ENCODE measurements around the gene MEG3. TPM values are rescaled to one million over a fixed set of nuclear protein-coding genes. Genes with fewer than 3 reads are reported as not detected.

Gene MEG3
- total RNA-seq, 2 donors from 2014 or later, result 5.3 to 15.3 TPM

DNA sequence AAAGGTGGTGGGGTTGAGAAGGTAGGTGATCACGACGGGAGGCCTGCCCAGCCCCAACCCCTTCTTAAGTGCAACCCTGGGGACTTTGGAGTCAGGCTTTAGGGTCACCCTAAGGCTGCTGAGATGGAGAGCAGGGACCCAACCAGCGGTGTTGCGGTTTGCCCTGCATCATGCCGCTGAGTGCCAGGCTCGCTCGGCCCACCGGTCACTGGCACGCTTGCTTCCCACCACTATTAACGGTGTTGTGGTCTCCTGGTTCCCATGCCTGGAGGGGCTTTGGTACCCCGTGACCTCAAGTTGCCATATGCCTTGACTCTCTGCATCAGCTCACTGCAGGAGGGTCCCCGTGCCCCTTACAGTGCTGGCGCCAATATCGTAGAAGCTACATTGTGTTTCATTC, 18.4 kb upstream of the MEG3 start:
- no peaks in the 10 kb centered on the region for H3K4me1 ChIP-seq (ENCODE audit: control insufficient read depth, insufficient read depth, low read length)
- H3K27ac Mint-ChIP-seq, result no peak overlapping the region
- WGBS, 2 experiments (ENCODE audit: insufficient coverage in 1 of 2, insufficient read length in 1 of 2), result 95% methylated on average over 9 to 14 of the region's 14 CpGs

DNA sequence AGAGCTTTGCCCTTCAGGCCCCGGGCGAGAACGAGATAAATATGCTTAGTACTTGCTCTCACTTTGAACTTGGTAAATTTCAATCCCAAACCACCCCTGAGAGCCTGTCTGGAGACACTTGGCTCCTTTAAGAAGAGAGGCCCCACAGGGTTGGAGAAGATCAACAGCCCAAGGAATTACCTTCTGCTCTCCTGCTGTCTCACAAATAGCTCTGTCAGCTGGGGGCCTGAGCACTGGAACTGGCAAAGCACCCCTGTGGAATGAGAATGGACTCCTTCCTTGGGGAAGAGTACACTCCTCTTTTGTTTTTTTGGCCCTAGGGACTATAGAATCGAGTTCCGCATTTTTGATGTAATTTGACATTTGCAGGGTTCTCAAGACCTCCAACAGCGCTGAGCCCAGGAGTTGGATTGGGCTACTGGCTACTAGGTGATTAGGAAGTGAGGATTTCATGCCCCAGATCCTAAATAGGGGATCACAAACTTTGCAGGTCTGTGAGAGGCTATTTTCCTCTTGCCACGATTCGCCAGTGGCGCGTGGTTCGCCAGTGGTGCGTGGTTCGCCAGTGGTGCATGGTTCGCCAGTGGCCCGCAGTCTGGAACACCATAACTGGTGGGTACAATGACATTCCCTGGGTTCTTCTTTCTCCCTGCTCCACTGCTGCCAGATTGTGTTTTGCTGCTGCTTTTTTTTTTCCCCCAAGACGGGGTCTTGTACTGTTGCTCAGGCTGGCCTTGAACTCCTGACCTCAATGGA, 17.8 kb upstream of the MEG3 start:
- Mint-ChIP-seq H3K27ac (no peak overlapping the region), H3K36me3 (ENCODE audit: low read depth) (peaks cover 4% of the 10 kb centered on the region), H3K4me1 (no peaks in the 10 kb centered on the region), H3K4me3 (no peak overlapping the region), H3K27me3 (ENCODE audit: insufficient read depth) (no peaks in the 10 kb centered on the region), H3K9me3 (peaks cover 58% of the 10 kb centered on the region)
- DNase-seq, result no peak
- WGBS, 2 experiments (ENCODE audit: insufficient coverage in 1 of 2, insufficient read length in 1 of 2), result 92 to 94% methylated on average over 14 to 16 of the region's 16 CpGs
- TF ChIP-seq, protein P1, sequence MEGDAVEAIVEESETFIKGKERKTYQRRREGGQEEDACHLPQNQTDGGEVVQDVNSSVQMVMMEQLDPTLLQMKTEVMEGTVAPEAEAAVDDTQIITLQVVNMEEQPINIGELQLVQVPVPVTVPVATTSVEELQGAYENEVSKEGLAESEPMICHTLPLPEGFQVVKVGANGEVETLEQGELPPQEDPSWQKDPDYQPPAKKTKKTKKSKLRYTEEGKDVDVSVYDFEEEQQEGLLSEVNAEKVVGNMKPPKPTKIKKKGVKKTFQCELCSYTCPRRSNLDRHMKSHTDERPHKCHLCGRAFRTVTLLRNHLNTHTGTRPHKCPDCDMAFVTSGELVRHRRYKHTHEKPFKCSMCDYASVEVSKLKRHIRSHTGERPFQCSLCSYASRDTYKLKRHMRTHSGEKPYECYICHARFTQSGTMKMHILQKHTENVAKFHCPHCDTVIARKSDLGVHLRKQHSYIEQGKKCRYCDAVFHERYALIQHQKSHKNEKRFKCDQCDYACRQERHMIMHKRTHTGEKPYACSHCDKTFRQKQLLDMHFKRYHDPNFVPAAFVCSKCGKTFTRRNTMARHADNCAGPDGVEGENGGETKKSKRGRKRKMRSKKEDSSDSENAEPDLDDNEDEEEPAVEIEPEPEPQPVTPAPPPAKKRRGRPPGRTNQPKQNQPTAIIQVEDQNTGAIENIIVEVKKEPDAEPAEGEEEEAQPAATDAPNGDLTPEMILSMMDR (conservative IDR thresholded peaks at IDR 0.05), result no peak
- no peaks in the 10 kb centered on the region for H3K4me1 ChIP-seq (ENCODE audit: control insufficient read depth, insufficient read depth, low read length)
- H3K9me3 ChIP-seq (ENCODE audit: control insufficient read depth, low read length), result peaks cover 53% of the 10 kb centered on the region
- no peak overlapping the region for H3K9ac ChIP-seq (ENCODE audit: extremely low read depth, low read length, poor library complexity, severe bottlenecking)
- H3K27me3 ChIP-seq (ENCODE audit: control insufficient read depth, insufficient read depth, low read length, poor library complexity, severe bottlenecking), result no peaks in the 10 kb centered on the region
- H3K4me3 ChIP-seq (ENCODE audit: low read length), result peak overlapping the region; percentile 58
- no peak overlapping the region for H3K27ac ChIP-seq (ENCODE audit: low read depth, low read length)
- H3K36me3 ChIP-seq (ENCODE audit: control insufficient read depth, insufficient read depth, low read length), result no peaks in the 10 kb centered on the region

More for the DNA sequence above, 18.4 kb upstream of the MEG3 start:
- Histone ChIP-seq H3K27me3 (ENCODE audit: control insufficient read depth, insufficient read depth, low read length, poor library complexity, severe bottlenecking) (no peaks in the 10 kb centered on the region), H3K9ac (ENCODE audit: extremely low read depth, low read length, poor library complexity, severe bottlenecking) (no peak overlapping the region), H3K36me3 (ENCODE audit: control insufficient read depth, insufficient read depth, low read length) (no peaks in the 10 kb centered on the region), H3K4me3 (ENCODE audit: low read length) (peak overlapping the region; percentile 58), H3K9me3 (ENCODE audit: control insufficient read depth, low read length) (peaks cover 53% of the 10 kb centered on the region), H3K27ac (ENCODE audit: low read depth, low read length) (no peak overlapping the region)
- Mint-ChIP-seq H3K4me1 (no peaks in the 10 kb centered on the region), H3K9me3 (peaks cover 57% of the 10 kb centered on the region), H3K4me3 (no peak overlapping the region), H3K36me3 (ENCODE audit: low read depth) (peaks cover 4% of the 10 kb centered on the region), H3K27me3 (ENCODE audit: insufficient read depth) (no peaks in the 10 kb centered on the region)
- DNase-seq, result no peak
- TF ChIP-seq, protein P1 (conservative IDR thresholded peaks at IDR 0.05), result no peak

DNA sequence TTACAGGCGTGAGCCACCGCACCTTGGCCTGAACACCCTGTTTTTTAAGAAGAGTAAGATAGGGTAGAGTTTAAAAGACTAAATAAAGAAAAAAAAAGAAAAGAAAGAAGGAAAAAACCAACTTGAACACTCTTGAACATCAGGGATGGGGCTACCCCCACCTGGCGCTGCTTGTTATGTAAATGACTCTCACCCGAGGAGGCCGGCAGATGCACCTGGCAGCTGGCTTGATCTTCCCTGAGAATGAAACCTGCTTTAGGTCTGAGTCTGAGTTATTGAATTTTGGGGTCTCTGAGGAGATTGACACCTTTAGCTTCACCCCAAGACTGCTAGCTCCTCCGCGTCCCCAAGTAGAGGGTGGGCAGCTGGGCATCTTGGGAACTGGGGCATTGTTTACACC, 15.5 kb upstream of the MEG3 start:
- H3K9me3 Mint-ChIP-seq, result peaks cover 61% of the 10 kb centered on the region

More for the DNA sequence above, 15.5 kb upstream of the MEG3 start:
- no peak for DNase-seq
- Histone ChIP-seq H3K36me3 (ENCODE audit: control insufficient read depth, insufficient read depth, low read length) (no peaks in the 10 kb centered on the region), H3K9ac (ENCODE audit: extremely low read depth, low read length, poor library complexity, severe bottlenecking) (no peak overlapping the region), H3K27ac (ENCODE audit: low read depth, low read length) (no peak overlapping the region), H3K9me3 (ENCODE audit: control insufficient read depth, low read length) (peaks cover 53% of the 10 kb centered on the region), H3K4me1 (ENCODE audit: control insufficient read depth, insufficient read depth, low read length) (peaks cover 3% of the 10 kb centered on the region), H3K4me3 (ENCODE audit: low read length) (no peak overlapping the region), H3K27me3 (ENCODE audit: control insufficient read depth, insufficient read depth, low read length, poor library complexity, severe bottlenecking) (no peaks in the 10 kb centered on the region)
- Mint-ChIP-seq H3K27ac (no peak overlapping the region), H3K27me3 (ENCODE audit: insufficient read depth) (no peaks in the 10 kb centered on the region), H3K4me1 (peaks cover 10% of the 10 kb centered on the region), H3K36me3 (ENCODE audit: low read depth) (peaks cover 4% of the 10 kb centered on the region), H3K4me3 (no peak overlapping the region)
- TF ChIP-seq, protein P1 (conservative IDR thresholded peaks at IDR 0.05), result no peak
- WGBS, 2 experiments (ENCODE audit: insufficient coverage in 1 of 2, insufficient read length in 1 of 2), result 86 to 96% methylated on average over 5 to 7 of the region's 7 CpGs
